GM12892 (cell line): Measurements from ENCODE around the gene AFAP1L1.

Experiments
- DNase-seq: peaks from one replicate; pipeline ENCODE4 v3.0.0; 2011; ENCODE audit not compliant: insufficient read length
- FAIRE-seq: peaks from 2 replicates; lab custom pipeline; 2011; peaks lifted over from hg19 to GRCh38; lab: Jason Lieb, UNC
- POLR2A ChIP-seq: IDR thresholded peaks from 2 replicates; pipeline ENCODE4 v1.6.1; 2011; ENCODE audit warnings: low read depth, low read length, control low read depth
- POLR2AphosphoS5 ChIP-seq: IDR thresholded peaks from 2 replicates; pipeline ENCODE4 v1.6.1; 2011; ENCODE audit warnings: low read depth, low read length, control low read depth
- TAF1 ChIP-seq: IDR thresholded peaks from 2 replicates; pipeline ENCODE4 v1.6.1; 2011; ENCODE audit warnings: low read depth, mild to moderate bottlenecking, control low read depth, low read length, borderline replicate concordance

AFAP1L1 gene

GRCh38 chr5:149280124-149280523, 8.5 kb downstream of the AFAP1L1 start:
- DNase-seq (no peak), FAIRE-seq (no peak)
- no peak for TF ChIP-seq POLR2A
- TF ChIP-seq POLR2AphosphoS5, result no peak
- TF ChIP-seq TAF1, result no peak

GRCh38 chr5:149280802-149281201, 9.1 kb downstream of the AFAP1L1 start:
- no peak for DNase-seq
- TF ChIP-seq TAF1, result no peak
- TF ChIP-seq POLR2A, result no peak
- no peak for TF ChIP-seq POLR2AphosphoS5
- FAIRE-seq, result no peak

- DNase-seq (no peak), FAIRE-seq (no peak)
- TF ChIP-seq POLR2AphosphoS5, result no peak
- TF ChIP-seq TAF1, result no peak
- no peak for TF ChIP-seq POLR2A
Observed at GRCh38 chr5:149282027-149282965, 10.6 kb downstream of the AFAP1L1 start.

GRCh38 chr5:149282966-149283332, 11.3 kb downstream of the AFAP1L1 start:
- TF ChIP-seq POLR2A (no peak), POLR2AphosphoS5 (no peak)
- DNase-seq (no peak), FAIRE-seq (no peak)

- FAIRE-seq, result no peak
- TF ChIP-seq TAF1 (no peak), POLR2AphosphoS5 (no peak), POLR2A (no peak)
- no peak for DNase-seq
Observed at GRCh38 chr5:149283626-149284480, 12.2 kb downstream of the AFAP1L1 start.

GRCh38 chr5:149284501-149284900, 12.8 kb downstream of the AFAP1L1 start:
- TF ChIP-seq POLR2AphosphoS5 (no peak), POLR2A (no peak), TAF1 (no peak)
- no peak for FAIRE-seq
- no peak for DNase-seq

GRCh38 chr5:149285153-149285552, 13.5 kb downstream of the AFAP1L1 start:
- no peak for FAIRE-seq

GRCh38 chr5:149288436-149288835, 16.8 kb downstream of the AFAP1L1 start:
- FAIRE-seq (no peak), DNase-seq (no peak)
- TF ChIP-seq TAF1, result no peak
- no peak for TF ChIP-seq POLR2AphosphoS5
- TF ChIP-seq POLR2A, result no peak

More at GRCh38 chr5:149285153-149285552, 13.5 kb downstream of the AFAP1L1 start:
- TF ChIP-seq POLR2A (no peak), TAF1 (no peak), POLR2AphosphoS5 (no peak)
- DNase-seq, result no peak

GRCh38 chr5:149289301-149289700, 17.6 kb downstream of the AFAP1L1 start:
- DNase-seq (no peak), FAIRE-seq (no peak)
- no peak for TF ChIP-seq POLR2A
- no peak for TF ChIP-seq TAF1
- TF ChIP-seq POLR2AphosphoS5, result no peak

- no peak for TF ChIP-seq TAF1
- no peak for TF ChIP-seq POLR2AphosphoS5
- no peak for TF ChIP-seq POLR2A
- DNase-seq (no peak), FAIRE-seq (peak; percentile 67)
Observed at GRCh38 chr5:149294872-149295829, 23.5 kb downstream of the AFAP1L1 start.
